ENCODE measurements around the gene AGAP2.
"Not testable (repeated sequence)": the region's sequence is repeated elsewhere in the genome, so short reads cannot be mapped to it uniquely, and the experiment has no call there.

AGAP2 gene

GRCh38 chr12:57738661-57739237 lies at the start of gene AGAP2:
AGAP2 (minus strand) TSS chr12:57738742; CDS start chr12:57738246, 496 bp downstream.
- peak; percentile 88 for DNase-seq

GRCh38 chr12:57783861-57784260 lies 45.3 kb upstream of the AGAP2 start:
- no peak for DNase-seq

GRCh38 chr12:57783466-57783801 lies 44.9 kb upstream of the AGAP2 start:
- DNase-seq: no peak

GRCh38 chr12:57782608-57783465 lies 44.3 kb upstream of the AGAP2 start, which contains the start of gene TSFM:
TSFM (plus strand) TSS chr12:57782787; CDS start chr12:57782802, 15 bp downstream.
- DNase-seq: peak; percentile 100

GRCh38 chr12:57782243-57782607 lies 43.7 kb upstream of the AGAP2 start:
- DNase-seq: no peak

GRCh38 chr12:57781801-57782200 lies 43.3 kb upstream of the AGAP2 start:
- DNase-seq: no peak

- DNase-seq: no peak
These were observed 42.7 kb upstream of the AGAP2 start for GRCh38 chr12:57781244-57781643.

GRCh38 chr12:57780284-57780897 lies 41.8 kb upstream of the AGAP2 start:
- DNase-seq: no peak

GRCh38 chr12:57779736-57780135 lies 41.2 kb upstream of the AGAP2 start:
- DNase-seq: no peak

GRCh38 chr12:57777911-57778310 lies 39.4 kb upstream of the AGAP2 start:
- no peak for DNase-seq

GRCh38 chr12:57777367-57777766 lies 38.8 kb upstream of the AGAP2 start:
- no peak for DNase-seq

- DNase-seq: no peak
These were observed 37.7 kb upstream of the AGAP2 start for GRCh38 chr12:57776247-57776587.

- no peak for DNase-seq
These were observed 37.2 kb upstream of the AGAP2 start for GRCh38 chr12:57775563-57776246.

- DNase-seq: no peak
These were observed 36.5 kb upstream of the AGAP2 start for GRCh38 chr12:57775044-57775443.

- not testable (repeated sequence) for DNase-seq
These were observed 36.1 kb upstream of the AGAP2 start for GRCh38 chr12:57774634-57775033.

- DNase-seq: peak; percentile 100
These were observed 34.1 kb upstream of the AGAP2 start, which contains the start of gene EEF1AKMT3 for GRCh38 chr12:57772429-57773322. EEF1AKMT3 (plus strand) TSS chr12:57772614; CDS start chr12:57772725, 111 bp downstream.

- DNase-seq: peak; percentile 100
These were observed 33.4 kb upstream of the AGAP2 start, which contains the start of gene METTL1 for GRCh38 chr12:57771873-57772428. METTL1 (minus strand) TSS chr12:57772105; CDS start chr12:57772083, 22 bp downstream.

GRCh38 chr12:57771236-57771872 lies 32.8 kb upstream of the AGAP2 start:
- DNase-seq: no peak

- no peak for DNase-seq
These were observed 32.2 kb upstream of the AGAP2 start for GRCh38 chr12:57770734-57771133.

- DNase-seq: no peak
These were observed 31.1 kb upstream of the AGAP2 start for GRCh38 chr12:57769594-57769993.

- DNase-seq: no peak
These were observed 29.3 kb upstream of the AGAP2 start for GRCh38 chr12:57767876-57768275.
